AML-193 (cell line): ENCODE measurements around the gene EME2.
"Not testable (repeated sequence)": the region's sequence is repeated elsewhere in the genome, so short reads cannot be mapped to it uniquely, and the experiment has no call there.

Experiments
- DNase-seq, 2 experiments: peaks; one replicate each; lab custom pipeline; 2025; lab: John Stamatoyannopoulos, UW

Gene EME2, protein sequence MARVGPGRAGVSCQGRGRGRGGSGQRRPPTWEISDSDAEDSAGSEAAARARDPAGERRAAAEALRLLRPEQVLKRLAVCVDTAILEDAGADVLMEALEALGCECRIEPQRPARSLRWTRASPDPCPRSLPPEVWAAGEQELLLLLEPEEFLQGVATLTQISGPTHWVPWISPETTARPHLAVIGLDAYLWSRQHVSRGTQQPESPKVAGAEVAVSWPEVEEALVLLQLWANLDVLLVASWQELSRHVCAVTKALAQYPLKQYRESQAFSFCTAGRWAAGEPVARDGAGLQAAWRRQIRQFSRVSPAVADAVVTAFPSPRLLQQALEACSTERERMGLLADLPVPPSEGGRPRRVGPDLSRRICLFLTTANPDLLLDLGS

GRCh38 chr16:1772362-1772907 is at the start of gene EME2:
Gene EME2 (plus strand): TSS chr16:1772810. CDS start chr16:1773228, 418 bp downstream.
- DNase-seq, result no peak

DNA sequence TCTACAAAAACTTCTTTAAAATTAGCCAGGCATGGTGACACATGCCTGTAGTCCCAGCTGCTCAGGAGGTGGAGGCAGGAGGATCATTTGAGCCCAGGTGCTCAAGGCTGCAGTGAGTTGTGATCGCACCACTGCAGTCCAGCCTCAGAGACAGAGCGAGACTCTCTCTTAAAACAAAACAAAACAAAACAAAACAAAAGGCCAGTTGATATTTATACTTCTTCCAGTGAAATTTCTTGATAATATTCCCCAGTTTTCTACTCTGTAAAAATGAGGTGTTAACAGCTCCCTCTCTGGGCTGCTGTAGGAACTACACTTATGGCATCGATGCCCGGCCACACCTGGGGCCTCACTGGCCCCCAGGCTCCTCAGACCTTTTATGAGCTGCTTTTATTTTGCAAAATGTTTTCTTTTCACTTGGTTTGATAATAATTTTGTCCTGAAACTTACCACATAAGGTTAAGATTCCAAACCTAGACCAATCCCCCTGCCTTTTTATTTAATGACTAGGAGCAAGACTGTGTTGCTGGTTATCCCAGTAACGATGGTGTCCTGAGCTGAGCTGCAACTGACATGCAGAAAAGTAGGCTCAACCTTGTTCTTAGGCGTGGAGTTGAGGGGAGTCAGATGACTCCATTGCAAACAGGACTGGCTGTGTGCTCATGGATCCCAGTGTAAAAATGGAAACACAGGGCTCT is 49.0 kb upstream of the EME2 start:
- DNase-seq, result peak; percentile 18

DNA sequence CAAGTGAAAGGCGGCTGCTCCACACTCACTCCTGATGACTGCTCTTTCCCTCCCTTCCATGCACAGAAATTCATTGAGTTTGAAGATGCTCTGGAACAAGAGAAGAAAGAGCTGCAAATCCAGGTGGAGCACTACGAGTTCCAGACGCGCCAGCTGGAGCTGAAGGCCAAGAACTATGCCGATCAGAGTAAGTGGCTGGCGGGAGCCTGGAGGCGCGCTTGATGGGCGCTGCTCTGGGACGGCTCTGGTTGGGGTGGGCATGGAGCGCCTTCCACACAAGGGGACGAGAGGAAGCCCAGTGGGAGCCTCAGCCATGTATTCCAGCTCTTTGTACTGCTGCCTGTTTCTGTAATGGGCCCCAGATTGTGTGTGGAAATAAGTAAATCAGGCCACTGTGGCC is 48.1 kb upstream of the EME2 start:
- no peak for DNase-seq

DNA sequence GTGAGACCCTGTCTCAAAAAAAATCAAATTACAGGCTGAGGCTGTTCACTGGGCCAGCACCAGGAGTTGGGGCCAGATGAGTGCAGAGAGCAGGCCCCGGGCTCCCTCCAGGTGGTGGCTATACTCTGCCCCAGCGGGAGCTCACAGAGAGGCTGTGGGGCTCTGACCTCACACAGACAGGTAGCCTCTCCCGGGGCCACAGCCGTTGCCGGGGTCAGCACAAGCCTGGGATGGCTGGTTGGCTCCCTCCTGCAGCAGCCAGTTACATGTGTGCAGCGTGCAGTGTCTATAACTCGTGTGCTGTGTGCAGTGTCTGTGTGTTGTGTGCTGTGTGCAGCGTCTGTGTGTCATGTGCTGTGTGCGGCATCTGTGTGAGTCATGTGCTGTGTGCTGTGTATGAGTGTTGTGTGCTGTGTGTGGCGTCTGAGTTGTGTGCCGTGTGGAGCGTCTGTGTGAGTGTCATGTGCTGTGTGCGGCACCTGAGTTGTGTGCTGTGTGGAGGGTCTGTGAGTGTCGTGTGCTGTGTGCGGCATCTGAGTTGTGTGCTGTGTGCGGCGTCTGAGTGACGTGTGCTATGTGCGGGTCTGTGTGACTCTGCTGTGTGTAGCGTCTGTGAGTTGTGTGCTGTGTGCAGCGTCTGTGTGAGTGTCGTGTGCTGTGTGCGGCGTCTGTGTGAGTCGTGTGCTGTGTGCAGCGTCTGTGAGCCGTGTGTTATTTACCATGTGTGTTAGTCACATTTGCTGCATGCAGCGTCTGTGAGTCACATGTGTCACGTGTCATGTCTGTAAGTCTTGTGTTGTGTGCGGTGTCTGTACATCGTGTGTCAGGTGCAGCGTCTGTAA is 45.7 kb upstream of the EME2 start:
- DNase-seq, result no peak

- DNase-seq, result no peak
These were observed 44.7 kb upstream of the EME2 start for GRCh38 chr16:1727651-1728624.

- DNase-seq, result no peak
These were observed 43.6 kb upstream of the EME2 start for GRCh38 chr16:1729026-1729425.

DNA sequence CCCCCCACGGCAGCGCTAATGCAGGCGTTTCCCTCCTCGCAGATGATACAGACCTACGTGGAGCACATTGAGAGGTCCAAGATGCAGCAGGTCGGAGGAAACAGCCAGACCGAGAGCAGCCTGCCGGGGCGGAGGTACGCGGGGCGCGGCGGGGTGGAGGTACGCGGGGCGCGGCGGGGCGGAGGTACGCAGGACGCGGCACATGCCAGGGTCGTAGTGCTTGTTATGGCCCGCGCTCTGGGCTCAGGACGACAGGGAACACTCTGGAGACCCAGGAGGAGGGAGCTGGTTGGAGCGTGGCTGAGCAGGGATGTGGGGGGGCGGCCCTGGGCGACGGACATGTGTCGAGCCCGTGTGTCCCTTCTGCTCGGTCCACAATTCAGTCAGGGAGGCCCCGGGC is 43.2 kb upstream of the EME2 start:
- no peak for DNase-seq

DNA sequence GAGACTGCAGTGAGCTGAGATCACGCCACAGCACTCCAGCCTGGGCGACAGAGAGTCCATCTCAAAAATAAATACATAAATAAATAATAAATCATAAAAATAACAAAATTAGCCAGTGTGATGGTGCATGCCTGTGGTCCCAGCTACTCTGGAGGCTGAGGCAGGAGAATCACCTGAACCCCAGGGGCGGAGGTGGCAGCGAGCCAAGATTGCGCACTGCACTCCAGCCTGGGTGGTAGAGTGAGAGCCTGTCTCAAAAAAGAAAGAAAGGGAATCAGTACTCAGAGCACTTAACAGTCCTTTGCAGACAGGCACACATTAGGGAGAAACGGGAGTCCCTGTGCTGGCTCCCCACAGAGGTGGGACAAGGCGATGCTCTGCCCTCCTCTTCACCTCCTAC is 41.5 kb upstream of the EME2 start:
- DNase-seq, result no peak

DNA sequence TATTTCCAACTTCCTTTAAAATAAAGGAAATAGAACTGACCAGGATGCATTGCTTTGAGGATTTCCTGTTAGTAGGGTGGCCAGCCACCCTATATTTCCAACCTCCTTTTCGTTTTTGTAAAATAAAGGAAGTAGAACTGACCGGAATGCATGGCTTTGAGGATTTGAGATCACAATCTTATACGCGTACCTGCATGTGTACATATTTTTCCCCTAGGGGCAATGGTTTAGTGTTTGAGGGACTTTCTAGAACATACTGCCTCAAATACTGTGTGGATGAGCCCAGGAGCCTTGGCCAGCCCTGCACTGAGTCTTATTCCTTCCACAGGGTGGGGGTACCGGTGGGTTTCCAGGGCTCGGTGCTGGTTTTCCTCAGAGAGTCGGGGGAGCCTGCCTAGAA is 41.0 kb upstream of the EME2 start:
- no peak for DNase-seq

DNA sequence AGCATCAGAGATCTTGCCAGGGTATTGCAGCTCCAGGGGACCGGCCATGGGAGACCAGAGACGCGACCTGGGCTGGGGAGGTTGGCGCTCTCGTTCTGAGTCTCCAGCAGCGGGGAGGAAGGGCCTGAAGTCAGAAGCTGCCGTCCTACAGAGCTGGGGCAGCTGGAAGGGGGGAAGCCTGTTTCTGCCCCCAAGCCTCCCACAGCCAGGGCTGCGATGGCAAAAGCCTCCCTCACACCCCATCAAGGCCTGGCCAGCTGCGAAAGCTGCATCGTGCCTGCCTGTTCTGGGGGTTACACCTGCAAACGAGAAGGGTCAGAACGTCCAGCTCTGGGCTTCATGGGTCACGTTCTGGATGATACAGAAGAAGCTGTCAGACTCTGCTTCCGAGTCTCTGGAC is 40.5 kb upstream of the EME2 start:
- no peak for DNase-seq

DNA sequence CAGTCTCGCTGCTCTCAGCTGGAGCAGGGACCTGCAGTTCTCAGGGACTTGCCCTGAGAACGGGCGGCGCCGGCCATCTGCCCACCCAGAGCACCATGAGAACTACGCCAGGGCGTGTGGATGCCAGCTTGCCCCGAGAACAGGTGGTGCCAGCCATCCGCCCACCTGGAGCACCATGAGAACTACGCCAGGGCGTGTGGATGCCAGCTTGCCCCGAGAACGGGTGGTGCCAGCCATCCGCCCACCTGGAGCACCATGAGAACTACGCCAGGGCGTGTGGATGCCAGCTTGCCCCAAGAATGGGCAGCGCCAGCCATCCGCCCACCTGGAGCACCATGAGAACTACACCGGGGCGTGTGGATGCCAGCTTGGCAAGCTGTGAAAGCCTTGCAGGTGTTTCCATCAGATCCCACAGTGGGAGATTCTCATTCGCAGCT is 40.0 kb upstream of the EME2 start:
- not testable (repeated sequence) for DNase-seq

- no peak for DNase-seq
These were observed 38.5 kb upstream of the EME2 start for GRCh38 chr16:1734123-1734522.

DNA sequence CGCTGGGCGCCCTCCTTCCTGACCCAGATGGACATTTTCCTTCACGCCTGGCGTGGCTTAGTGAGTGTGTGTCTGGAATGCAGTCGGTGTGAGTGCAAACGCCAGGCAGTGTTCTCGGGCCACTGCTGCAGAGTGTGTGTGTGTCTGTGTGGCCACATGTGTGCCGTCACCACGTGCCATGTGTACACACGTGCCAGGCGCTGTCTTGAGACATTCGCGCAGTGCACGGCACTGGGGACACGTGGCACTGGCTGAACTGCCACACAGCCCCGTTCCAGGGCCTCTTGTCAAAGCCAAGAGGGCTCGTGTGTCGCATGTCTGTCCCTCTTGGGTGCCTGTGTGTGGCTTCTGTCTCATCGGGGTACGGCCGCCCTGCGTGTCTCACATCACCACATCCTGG is 37.8 kb upstream of the EME2 start:
- DNase-seq, result no peak

DNA sequence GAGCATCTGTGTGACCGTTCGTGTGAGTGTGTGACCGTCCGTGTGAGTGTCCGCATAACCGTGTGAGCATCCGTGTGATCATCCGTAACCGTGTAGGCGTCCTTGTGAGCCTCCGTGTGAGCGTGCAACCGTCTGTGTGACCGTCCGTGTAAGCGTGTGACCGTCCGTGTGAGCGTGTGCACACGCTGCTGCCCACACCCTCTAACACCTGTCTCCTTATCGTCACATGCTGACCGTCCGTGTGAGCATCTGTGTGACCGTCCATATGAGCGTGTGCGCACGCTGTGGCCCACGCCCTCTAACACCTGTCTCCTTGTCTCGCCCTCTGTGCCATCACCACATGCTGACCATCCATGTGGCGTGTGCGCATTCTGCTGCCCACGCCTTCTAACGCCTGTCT is 32.4 kb upstream of the EME2 start:
- DNase-seq, result no peak

DNA sequence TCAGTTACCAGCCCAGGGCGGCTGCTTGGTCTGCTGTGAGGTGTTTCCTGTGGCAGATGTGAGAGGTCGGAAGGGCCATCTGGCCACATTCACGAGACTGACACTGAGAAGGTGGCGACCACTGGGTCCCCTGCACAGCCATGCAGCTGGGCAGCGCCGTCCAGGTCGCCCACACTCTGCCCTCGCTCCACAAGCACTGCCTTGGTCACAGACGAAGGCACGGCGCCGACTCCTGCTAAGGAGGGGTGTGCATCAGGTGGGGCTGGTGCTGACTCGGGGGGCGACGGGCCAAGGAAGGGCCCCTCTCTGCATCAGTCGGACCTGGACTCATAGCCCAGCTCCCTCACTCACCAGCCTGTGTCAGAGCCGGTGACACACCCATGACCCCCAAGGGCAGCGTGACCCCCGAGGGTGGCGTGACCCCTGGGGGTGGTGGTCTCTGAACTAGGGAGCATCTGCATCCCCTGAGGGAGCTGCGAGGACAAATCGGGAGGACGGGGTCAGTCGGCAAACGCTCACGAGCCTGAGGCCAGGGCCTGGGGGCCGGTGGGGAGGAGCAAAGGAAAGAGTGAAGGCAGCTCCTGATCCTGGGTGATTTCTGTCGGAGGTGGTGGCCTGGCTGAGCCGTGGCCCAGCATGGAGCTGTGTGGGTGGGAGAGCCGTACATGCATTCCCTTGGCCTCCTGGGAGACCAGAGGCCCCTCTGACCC is 31.7 kb upstream of the EME2 start:
- no peak for DNase-seq

DNA sequence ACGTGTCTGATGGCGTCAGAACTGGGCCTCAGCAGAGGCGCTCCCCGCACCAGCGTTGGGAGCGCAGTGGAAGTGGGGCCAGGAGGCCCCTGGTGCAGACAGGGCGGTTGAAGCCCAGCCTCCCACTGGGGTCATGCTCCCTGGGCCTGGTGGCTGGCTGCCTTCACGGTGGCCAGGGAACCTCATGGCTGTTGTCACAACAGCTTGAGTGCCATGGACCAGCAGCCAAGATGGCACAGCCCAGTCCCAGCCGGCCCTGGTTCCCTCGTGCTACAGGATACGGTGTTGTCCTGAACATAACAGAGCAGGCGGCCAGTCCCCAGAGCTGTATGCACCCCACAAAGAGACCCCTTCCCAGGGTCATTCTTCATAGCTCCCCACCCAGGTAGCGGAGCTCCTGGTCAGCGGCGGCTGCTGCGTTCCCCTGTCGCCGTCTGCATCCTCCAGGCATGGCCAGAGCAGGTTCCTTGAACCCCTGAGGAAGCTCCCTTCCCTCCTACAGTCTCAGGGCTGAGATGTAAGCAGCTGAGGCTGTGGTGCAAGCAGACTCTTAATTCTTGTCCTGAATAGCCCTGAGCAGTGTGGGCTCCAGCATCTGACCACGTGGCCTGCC is 31.0 kb upstream of the EME2 start:
- no peak for DNase-seq

DNA sequence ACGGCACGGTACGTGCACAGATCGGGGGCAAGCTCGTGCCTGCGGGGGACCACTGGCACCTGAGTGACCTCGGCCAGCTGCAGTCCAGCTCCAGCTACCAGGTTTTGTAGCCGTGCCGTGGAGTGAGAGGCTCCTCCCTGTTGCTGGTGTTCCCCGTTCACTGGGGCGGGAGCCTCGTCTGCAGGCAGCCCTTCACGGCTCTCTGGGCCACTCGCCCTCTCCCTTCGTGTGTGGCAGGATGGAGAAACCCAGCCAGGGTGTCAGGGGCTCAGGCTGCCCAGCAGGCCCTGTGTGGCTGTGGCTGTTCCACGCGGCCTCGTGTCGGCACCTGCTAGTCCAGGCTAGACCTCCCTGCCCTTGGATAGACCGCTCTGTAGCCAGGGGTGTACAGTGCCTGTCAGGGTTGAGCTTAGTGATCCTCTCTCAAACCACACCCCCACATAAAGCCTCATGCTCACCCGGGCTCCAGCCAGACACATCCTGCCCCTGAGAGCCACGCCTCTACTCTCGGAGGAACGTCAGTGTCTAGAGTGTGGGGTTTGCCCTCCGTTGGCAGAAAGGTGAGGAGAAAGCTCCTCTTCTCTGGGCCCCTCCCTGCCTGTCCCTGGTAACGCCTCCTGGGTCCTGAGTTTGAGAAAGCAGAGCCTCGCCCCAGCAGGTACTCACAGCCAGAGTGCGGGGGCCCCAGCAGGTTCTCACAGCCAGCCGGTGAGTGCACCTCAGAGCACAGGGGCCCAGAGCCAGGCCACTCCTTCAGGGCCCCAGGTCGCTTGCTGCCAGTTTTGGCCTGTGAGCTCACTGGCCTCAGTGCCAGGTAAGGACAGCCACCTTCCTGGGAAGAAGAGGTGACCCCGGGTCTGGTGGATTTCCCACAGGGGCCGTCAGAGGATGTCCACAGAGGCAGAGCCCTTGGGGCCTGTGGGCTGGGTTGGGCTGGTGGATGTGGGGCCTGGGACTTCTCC is 29.0 kb upstream of the EME2 start:
- no peak for DNase-seq

- no peak for DNase-seq
These were observed 28.2 kb upstream of the EME2 start for GRCh38 chr16:1744338-1744840.
